ENCODE data around the gene WDR3.

GRCh38 chr1:117952386-117952785 lies 22.8 kb downstream of the WDR3 start:
- TF ChIP-seq POLR2A (IDR thresholded peaks at IDR 0.05), result no peak
- TF ChIP-seq CTCF (IDR thresholded peaks at IDR 0.05), result no peak
- TF ChIP-seq EP300 (IDR thresholded peaks at IDR 0.05; ENCODE audit: low read depth), result no peak

Measured in transverse colon (tissue), 3 donors.